NT2/D1 (cell line): ENCODE measurements around the gene ATP13A2.

Source experiments
- YY1 ChIP-seq: IDR thresholded peaks from 2 replicates; pipeline ENCODE4 v1.6.1; 2011; ENCODE audit not compliant: insufficient read length, insufficient read depth
- ZNF274 ChIP-seq: IDR thresholded peaks from 2 replicates; pipeline ENCODE4 v1.6.1; 2011; ENCODE audit warnings: mild to moderate bottlenecking, low read depth, low read length

DNA sequence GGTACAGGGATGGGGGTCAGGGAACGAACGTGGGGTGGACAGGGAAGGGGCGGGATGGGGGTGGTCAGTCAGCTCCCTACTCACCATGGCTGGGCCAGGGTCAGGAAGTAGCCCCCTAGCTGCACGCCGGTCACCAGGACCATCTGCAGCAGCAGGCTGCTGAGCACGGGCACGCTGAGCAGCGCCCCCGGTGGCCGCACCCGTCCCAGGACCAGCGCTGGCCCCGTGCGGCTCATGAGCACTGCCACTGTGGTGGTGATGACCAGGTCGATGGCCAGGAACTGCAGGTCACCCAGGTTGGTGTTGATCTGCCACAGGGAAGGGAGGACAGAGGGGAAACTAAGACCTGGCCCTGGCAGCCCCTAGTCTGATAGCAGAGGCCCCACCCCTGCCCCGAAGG lies 24.8 kb downstream of the ATP13A2 start:
- TF ChIP-seq ZNF274, result no peak
- no peak for TF ChIP-seq YY1
